HEK293T (cell line): ENCODE data around the gene TRPV3.

Experiments used
- CTCF ChIA-PET: fragments of 350-600 bp; formaldehyde crosslinking; extraction: SDS; loops from one replicate; lab custom pipeline; 2021; ENCODE audit warnings: antibody characterized with exemption, inconsistent platforms; lab: Yijun Ruan, JAX
- POLR2A ChIA-PET: fragments of 350-600 bp; formaldehyde crosslinking; extraction: SDS; loops from one replicate; lab custom pipeline; 2020; ENCODE audit warnings: antibody characterized with exemption, inconsistent platforms; lab: Yijun Ruan, JAX
- DNase-seq: peaks from one replicate; pipeline ENCODE4 v3.0.0; 2012; ENCODE audit warnings: mixed read lengths; ENCODE audit errors: extremely low spot score
- ARNT ChIP-seq: fragments of 450-650 bp; IDR thresholded peaks from 2 replicates; pipeline ENCODE4 v1.6.1; 2017; ENCODE audit warnings: mild to moderate bottlenecking
- BHLHE40 ChIP-seq: fragments of 450-650 bp; IDR thresholded peaks from 2 replicates; pipeline ENCODE4 v1.6.1; 2016; ENCODE audit warnings: mild to moderate bottlenecking, moderate library complexity, borderline replicate concordance
- CTBP1 ChIP-seq: fragments of 450-650 bp; IDR thresholded peaks from 2 replicates; pipeline ENCODE4 v1.6.1; 2016; ENCODE audit warnings: borderline replicate concordance
- ELF4 ChIP-seq: fragments of 450-650 bp; IDR thresholded peaks from 2 replicates; pipeline ENCODE4 v1.6.1; 2017; ENCODE audit warnings: antibody characterized with exemption
- FOXA1 ChIP-seq: fragments of 450-650 bp; IDR thresholded peaks from 2 replicates; pipeline ENCODE4 v1.6.1; 2016; ENCODE audit warnings: mild to moderate bottlenecking
- FOXK2 ChIP-seq: fragments of 450-650 bp; IDR thresholded peaks from 2 replicates; pipeline ENCODE4 v1.6.1; 2016; ENCODE audit warnings: mild to moderate bottlenecking
- FOXM1 ChIP-seq: fragments of 450-650 bp; IDR thresholded peaks from 2 replicates; pipeline ENCODE4 v1.6.1; 2017; ENCODE audit warnings: mild to moderate bottlenecking, borderline replicate concordance
- HDGF ChIP-seq: fragments of 450-650 bp; IDR thresholded peaks from 2 replicates; pipeline ENCODE4 v1.6.1; 2017; ENCODE audit warnings: antibody characterized with exemption, borderline replicate concordance
- L3MBTL2 ChIP-seq: fragments of 450-650 bp; conservative IDR thresholded peaks from 2 replicates; pipeline ENCODE4 v1.6.1; 2016; ENCODE audit warnings: mild to moderate bottlenecking
- LEF1 ChIP-seq: fragments of 450-650 bp; IDR thresholded peaks from 2 replicates; pipeline ENCODE4 v1.6.1; 2017; ENCODE audit warnings: mild to moderate bottlenecking, borderline replicate concordance
- NFRKB ChIP-seq: fragments of 450-650 bp; IDR thresholded peaks from 2 replicates; pipeline ENCODE4 v1.6.1; 2016; ENCODE audit warnings: mild to moderate bottlenecking, moderate library complexity
- SP1 ChIP-seq: fragments of 450-650 bp; IDR thresholded peaks from 2 replicates; pipeline ENCODE4 v1.6.1; 2017
- SUZ12 ChIP-seq: fragments of 450-650 bp; IDR thresholded peaks from 2 replicates; pipeline ENCODE4 v1.6.1; 2016; ENCODE audit warnings: mild to moderate bottlenecking
- TARDBP ChIP-seq: fragments of 450-650 bp; IDR thresholded peaks from 2 replicates; pipeline ENCODE4 v1.6.1; 2016
- ZNF384 ChIP-seq: fragments of 450-650 bp; IDR thresholded peaks from 2 replicates; pipeline ENCODE4 v1.6.1; 2016
- TF ChIP-seq, protein P1 (sequence below): fragments of 450-650 bp; IDR thresholded peaks from 2 replicates; pipeline ENCODE4 v1.6.1; 2016

The TRPV3 gene

DNA sequence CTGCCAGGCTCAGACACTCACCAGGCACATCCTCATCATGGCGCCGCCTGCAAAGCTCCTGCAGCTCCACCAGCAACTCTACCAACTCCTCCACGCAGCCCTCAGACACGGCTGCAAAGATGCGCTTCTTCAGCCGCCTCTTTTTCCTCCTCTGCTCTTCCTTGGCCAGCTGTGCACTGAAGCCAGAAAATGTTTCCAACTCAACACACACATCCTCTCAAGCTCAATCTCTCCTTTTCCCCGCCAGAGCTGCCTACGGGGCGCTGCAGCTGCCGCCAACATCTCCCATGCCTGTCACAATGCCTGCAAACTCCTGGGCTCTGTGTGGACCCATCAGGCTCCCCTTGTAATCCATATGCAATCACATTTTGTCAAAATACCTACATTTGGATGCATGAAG lies 14.2 kb downstream of the TRPV3 start:
- TF ChIP-seq FOXA1 (no peak), NFRKB (no peak), TARDBP (no peak), SUZ12 (no peak), CTBP1 (no peak), HDGF (no peak), ARNT (no peak), ELF4 (no peak), SP1 (no peak), ZNF384 (no peak), FOXK2 (no peak), BHLHE40 (no peak), L3MBTL2 (no peak), FOXM1 (no peak), LEF1 (no peak)
- TF ChIP-seq, protein P1, sequence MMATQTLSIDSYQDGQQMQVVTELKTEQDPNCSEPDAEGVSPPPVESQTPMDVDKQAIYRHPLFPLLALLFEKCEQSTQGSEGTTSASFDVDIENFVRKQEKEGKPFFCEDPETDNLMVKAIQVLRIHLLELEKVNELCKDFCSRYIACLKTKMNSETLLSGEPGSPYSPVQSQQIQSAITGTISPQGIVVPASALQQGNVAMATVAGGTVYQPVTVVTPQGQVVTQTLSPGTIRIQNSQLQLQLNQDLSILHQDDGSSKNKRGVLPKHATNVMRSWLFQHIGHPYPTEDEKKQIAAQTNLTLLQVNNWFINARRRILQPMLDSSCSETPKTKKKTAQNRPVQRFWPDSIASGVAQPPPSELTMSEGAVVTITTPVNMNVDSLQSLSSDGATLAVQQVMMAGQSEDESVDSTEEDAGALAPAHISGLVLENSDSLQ: no peak
- CTCF ChIA-PET: no interaction called here
- DNase-seq: no peak

DNA sequence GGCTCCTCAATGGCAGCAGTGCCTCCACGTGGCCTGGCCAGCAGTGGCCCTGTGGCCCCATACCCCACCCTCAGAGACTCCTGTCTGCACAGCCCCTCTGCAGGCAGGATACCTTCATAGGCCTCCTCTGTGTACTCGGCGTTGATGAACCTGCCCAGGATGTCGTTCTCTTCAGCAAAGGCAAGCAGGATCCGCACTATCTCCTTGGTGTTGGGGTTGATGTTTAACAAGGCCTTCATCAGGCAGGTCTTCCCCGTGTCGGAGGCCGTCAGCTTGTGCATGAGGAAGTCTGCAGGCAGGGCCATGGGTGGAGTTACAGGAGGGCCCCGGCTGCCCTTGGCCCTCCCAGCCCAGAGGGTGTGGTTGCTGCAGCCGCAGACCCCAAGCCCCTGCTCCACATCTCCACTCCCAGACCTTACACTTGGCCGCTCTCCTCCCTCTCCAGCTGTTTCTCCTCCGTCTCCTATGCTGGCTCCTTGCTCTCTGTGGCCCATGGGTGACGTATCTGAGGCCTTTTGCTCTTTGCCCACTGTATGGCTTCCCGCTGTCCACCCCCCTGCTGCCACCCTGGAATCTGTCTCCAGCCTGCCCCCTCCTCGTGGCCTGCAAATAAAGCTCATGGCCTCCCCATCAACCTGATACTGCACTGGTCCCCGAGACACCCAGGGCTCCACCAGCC lies 15.1 kb downstream of the TRPV3 start:
- ChIA-PET CTCF (no interaction called here), POLR2A (no interaction called here)
- no peak for DNase-seq
- TF ChIP-seq NFRKB: no peak
- no peak for TF ChIP-seq ZNF384
- TF ChIP-seq TARDBP: no peak
- no peak for TF ChIP-seq FOXK2
- TF ChIP-seq FOXA1: no peak
- TF ChIP-seq, protein P1: no peak
- TF ChIP-seq CTBP1: no peak
- no peak for TF ChIP-seq ARNT
- no peak for TF ChIP-seq SUZ12

More for the DNA sequence above, 14.2 kb downstream of the TRPV3 start:
- POLR2A ChIA-PET: no interaction called here

DNA sequence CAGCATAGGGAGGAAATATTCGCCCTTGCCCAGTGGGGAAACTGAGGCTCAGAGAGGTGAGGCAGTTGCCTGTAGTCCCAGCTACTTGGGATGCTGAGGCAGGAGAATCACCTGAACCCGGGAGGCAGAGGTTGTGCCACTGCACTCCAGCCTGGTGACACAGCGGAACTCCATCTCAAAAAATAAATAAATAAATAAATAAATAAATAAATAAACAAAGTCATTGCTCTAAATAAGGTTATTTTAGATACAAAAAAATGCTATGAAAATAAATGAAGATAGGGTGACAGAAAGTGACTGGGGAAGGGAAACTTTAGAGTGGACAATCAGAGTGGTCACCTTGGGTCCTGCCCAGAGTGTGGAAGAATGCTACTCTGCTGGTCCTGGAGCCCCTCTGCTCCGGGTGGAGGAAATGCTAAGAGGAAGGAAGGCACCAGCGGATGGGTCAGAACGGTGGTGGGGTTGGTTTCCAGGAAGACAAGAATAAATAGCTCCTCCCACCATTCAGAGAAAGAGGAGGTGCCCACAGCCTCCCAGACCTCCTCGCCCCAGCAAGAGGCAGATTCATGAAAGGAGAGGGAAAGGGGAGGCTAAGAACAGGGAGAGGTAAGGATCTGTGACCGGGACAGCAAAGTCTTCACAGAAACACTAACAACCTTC lies 17.6 kb downstream of the TRPV3 start:
- POLR2A ChIA-PET: no interaction called here
- TF ChIP-seq L3MBTL2: no peak
- TF ChIP-seq ELF4: no peak
- no peak for TF ChIP-seq FOXK2
- no peak for TF ChIP-seq NFRKB
- no peak for TF ChIP-seq CTBP1
- no peak for TF ChIP-seq SUZ12
- TF ChIP-seq FOXA1: no peak
- no peak for TF ChIP-seq FOXM1
- TF ChIP-seq LEF1: no peak
- TF ChIP-seq BHLHE40: no peak
- no peak for TF ChIP-seq ARNT
- no peak for TF ChIP-seq ZNF384
- TF ChIP-seq, protein P1: no peak
- CTCF ChIA-PET: no interaction called here
- no peak for DNase-seq

DNA sequence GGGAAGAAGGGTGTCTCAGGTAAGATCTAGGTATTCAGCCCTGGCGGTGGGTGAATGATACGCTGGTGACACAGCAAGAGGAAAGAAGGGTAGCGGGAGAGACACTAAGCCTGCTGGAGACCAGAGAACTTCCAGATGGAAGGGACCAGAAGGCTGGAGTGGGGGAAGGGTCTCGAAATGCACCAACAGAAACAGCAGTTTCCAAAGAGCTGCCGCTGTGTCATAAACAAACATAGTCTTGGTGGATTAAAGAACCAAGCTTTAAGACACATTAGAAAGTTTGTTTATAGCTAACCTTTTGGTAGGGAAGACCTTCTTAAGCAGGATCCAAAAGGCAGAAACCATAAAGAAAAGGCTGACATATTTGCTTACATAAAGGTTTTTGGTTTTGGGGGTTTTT lies 20.9 kb downstream of the TRPV3 start:
- no peak for TF ChIP-seq BHLHE40
- TF ChIP-seq SUZ12: no peak
- no peak for DNase-seq
- ChIA-PET CTCF (no interaction called here), POLR2A (no interaction called here)

DNA sequence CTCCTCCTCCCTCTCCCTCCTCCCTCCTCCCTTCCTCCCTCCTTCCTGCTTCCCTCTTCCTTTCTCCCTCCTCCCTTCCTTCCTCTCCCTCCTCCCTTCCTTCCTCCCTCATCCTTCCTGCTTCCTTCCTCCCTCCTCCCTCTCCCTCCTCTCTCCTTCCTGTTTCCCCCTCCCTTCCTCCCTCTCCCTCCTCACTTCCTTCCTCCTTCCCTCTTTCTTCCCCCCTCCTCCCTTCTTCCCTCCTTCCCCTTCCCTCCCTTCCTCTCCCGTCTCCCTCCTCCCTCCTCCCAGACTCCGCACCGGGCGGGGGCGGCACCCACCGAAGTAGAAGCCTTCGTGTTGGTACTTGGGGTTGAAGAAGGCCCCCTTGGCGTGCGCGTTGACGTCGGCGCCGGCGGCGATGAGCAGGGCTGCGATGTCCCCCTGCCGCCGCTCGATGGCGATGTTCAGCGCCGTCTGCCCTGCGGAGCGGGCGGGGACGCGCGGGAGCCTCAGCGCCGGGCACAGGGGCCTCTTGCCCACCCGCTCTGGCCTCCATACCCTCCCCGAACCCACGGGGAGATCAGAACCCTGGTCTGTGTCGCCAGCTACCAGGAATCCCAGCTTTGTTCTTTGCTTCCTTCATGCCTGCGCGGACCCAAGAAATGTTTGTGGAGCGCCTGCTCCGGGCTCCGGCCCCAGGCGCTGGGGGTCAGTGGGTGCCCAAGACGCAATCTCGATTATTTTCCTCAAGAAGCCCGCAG lies 22.2 kb downstream of the TRPV3 start:
- POLR2A ChIA-PET: no interaction called here
- peak; percentile 71 for DNase-seq
- CTCF ChIA-PET: interaction anchor here (0.5 kb wide), 1 partner anchor 19 kb away, joined by 4 read pairs; no protein-coding TSS in a partner anchor
- no peak for TF ChIP-seq SP1
- TF ChIP-seq BHLHE40: no peak
- no peak for TF ChIP-seq FOXA1
- TF ChIP-seq TARDBP: no peak
- peak; percentile 92 for TF ChIP-seq L3MBTL2
- TF ChIP-seq ELF4: no peak
- TF ChIP-seq FOXM1: no peak; the same call in 1 of the 2 replicates
- TF ChIP-seq ARNT: 0 out of 2 replicates have a peak, but pooled peaks have one; percentile 19
- TF ChIP-seq LEF1: no peak
- no peak for TF ChIP-seq FOXK2
- TF ChIP-seq ZNF384: no peak
- TF ChIP-seq NFRKB: no peak
- TF ChIP-seq SUZ12: no peak
- 0 out of 2 replicates have a peak, but pooled peaks have one; percentile 49 for TF ChIP-seq HDGF
- no peak for TF ChIP-seq CTBP1
- TF ChIP-seq, protein P1: peak; percentile 79
